LNCaP clone FGC (cell line): ENCODE data around the gene KCNK7.

ENCODE experiments used
- DNase-seq: peaks from one replicate; pipeline ENCODE4 v3.0.0-alpha.2; 2011; ENCODE audit warnings: low read depth
- H3K4me3 ChIP-seq: 2 replicates; pipeline ENCODE4 v1.5.1; 2011; ENCODE audit warnings: mild to moderate bottlenecking, low read depth, low read length, control low read depth
- TF ChIP-seq, protein P1 (sequence below): IDR thresholded peaks from 2 replicates; pipeline ENCODE4 v1.5.1; 2012; ENCODE audit warnings: mild to moderate bottlenecking; ENCODE audit not compliant: control insufficient read depth, insufficient read depth; ENCODE audit errors: extremely low read depth

Gene KCNK7

DNA sequence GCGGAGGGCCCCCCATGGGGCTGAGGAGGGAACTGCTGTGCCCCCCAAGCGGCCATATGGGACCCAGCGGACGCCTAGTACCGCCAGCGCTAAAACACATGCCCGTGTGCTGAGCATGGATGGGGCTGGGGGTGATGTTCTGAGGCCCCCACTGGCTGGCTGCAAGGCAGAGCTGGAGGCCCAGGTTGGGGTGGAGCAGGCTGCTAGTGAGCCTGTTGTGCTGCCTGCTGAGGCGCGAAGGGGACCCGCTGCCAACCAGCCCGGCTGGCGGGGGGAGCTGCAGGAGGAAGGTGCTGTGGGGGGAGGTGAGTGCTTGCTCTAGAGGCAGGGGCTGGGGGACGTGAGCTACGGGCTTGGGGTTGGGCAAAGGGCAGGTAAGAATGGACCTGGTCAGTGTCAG is 23.2 kb upstream of the KCNK7 start:
- TF ChIP-seq, protein P1, sequence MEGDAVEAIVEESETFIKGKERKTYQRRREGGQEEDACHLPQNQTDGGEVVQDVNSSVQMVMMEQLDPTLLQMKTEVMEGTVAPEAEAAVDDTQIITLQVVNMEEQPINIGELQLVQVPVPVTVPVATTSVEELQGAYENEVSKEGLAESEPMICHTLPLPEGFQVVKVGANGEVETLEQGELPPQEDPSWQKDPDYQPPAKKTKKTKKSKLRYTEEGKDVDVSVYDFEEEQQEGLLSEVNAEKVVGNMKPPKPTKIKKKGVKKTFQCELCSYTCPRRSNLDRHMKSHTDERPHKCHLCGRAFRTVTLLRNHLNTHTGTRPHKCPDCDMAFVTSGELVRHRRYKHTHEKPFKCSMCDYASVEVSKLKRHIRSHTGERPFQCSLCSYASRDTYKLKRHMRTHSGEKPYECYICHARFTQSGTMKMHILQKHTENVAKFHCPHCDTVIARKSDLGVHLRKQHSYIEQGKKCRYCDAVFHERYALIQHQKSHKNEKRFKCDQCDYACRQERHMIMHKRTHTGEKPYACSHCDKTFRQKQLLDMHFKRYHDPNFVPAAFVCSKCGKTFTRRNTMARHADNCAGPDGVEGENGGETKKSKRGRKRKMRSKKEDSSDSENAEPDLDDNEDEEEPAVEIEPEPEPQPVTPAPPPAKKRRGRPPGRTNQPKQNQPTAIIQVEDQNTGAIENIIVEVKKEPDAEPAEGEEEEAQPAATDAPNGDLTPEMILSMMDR, result no peak

DNA sequence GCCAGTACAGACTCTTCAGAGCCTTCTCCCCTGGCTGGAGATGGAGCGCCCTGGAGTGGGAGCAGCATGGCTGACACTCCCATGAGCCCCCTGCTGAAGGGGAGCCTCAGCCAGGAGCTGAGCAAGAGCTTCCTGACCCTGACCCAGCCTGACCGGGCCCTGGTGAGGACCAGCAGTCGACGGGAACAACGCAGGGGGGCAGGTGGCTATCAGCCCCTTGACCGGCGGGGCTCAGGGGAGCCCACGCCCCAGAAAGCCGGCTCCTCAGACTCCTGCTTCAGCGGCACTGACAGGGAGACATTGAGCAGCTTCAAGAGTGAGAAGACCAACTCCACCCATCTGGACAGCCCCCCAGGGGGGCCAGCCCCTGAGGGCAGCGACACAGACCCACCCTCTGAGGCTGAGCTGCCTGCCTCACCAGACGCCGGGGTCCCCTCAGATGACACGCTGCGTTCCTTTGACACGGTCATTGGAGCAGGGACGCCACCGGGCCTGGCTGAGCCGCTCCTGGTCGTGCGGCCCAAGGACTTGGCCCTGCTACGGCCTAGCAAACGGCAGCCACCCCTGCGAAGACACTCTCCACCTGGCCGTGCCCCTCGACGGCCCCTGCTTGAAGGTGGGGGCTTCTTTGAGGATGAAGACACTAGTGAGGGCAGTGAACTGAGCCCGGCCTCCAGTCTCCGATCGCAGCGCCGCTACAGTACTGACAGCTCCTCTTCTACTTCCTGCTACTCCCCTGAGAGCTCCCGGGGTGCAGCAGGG is 22.6 kb upstream of the KCNK7 start:
- no peak for DNase-seq
- TF ChIP-seq, protein P1, result no peak
- no peak overlapping the region for H3K4me3 ChIP-seq

More for the DNA sequence above, 23.2 kb upstream of the KCNK7 start:
- DNase-seq, result no peak
- no peak overlapping the region for H3K4me3 ChIP-seq

DNA sequence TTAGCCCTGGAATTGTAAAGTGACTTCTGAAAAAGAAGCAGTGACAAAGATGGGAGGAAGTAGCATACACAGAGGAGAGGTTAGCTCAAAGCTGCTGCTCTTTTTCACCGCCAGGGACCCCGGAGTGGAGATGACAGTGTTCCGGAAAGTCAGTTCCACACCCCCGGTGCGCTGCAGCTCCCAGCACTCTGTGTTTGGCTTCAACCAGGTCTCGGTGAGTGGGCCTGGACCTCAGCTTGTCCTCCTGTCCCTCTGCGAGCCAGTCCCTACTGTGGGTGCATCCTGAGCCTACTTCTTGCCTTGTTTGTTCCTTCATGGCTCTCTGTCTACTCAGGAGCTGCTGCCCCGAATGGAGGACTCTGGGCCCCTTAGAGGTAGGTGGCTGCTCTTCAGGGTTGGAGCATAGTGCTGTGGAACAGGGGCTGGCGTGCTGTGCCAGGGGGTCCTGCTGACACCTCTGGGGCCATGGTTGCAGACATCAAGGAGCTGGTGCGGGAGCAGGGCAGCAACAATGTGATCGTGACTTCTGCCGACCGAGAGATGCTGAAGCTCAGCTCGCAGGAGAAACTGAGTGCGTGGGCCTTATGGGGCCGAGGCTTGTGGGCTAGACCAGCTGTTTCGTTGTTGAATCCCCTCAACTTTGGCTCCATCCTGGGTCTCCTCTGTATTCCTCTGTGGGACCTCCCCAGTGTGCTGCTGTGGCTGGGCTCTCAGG is 21.7 kb upstream of the KCNK7 start:
- DNase-seq, result no peak
- TF ChIP-seq, protein P1, result no peak
- peak overlapping the region; percentile 98 for H3K4me3 ChIP-seq

DNA sequence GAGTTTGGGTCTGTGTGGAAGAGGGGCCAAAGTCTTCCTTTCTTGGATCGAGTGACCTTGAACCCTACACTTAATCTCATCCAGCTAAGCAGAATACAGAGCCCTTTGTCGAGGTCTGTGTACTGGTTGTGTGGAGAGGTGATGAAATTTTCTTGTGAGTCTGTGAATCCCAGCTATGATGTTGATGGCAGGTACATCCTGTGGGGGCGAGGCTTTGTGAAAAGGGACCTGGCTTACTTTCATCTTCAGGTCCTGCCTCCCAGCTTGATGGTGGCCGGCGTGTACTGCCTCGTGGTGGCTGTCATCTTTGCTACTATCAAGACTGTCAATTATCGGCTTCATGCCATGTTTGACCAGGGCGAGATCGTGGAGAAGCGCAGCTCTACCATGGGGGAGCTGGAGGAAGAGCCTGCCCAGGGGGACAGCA is 21.0 kb upstream of the KCNK7 start:
- peak overlapping the region; percentile 98 for H3K4me3 ChIP-seq
- no peak for DNase-seq
- TF ChIP-seq, protein P1, result no peak

DNA sequence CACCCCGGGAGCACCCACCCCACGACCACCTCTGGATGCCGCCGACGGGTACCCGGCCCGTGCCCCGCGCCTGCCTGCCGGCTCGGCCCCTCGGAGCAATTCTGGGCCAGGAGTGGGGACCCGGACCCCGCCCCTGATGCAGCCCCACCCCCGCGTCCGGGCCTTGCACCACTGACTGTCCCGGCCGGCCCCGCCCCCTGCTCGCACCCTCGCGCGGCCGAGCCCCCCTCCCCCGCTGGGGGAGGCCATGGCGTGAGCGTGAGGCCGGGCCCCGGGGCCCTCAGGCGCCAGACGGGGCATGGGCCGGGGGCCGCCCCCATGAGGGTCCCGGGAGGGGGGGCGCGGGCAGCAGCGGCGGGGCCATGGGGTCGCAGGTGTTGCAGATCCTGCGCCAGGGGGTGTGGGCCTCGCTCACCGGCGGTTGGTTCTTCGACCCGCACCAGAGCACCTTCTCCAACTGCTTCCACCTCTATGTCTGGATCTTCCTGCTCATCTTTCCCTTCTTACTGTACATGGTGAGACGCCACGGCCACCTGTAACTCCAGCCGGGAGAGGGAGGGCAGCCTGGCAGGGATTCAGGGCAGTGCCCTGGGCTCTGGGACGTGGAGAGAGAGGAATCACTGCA is 20.5 kb upstream of the KCNK7 start:
- H3K4me3 ChIP-seq, result peak overlapping the region; percentile 98
- DNase-seq, result no peak
- TF ChIP-seq, protein P1, result no peak

DNA sequence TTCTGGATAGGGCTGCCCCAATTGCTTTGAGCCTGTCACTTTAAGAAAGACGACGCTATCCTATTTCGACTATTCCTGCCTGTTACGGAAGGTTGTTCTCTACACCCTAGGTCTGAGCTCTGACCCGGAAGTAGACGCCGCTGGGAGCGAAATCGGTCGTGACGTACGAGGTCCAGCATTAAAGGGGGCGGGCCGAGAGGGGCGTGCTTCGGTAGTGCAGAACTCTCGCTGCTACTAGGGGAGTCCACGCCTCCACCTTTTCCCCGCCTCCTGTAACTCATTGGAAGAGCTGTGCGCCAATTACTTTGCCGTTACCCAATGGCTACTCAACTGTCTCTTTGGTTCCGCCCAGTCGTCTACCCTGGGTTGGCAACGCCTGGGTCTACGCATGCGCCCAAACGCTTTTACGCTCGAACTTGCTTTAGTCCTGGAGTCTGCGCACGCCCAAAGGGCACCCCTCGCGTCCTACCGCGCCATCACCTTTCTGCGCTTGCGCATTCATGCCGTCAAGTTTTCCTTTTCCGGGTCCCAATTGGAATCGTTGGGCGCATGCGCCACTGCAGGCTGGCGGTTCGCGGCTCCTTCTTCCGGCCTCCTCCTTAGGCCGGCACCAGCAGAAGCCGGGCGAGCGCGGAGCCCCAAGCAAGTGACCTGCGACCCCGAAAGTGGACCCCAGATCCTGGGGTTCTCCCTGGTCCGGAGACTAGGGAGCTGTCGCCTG is 19.8 kb upstream of the KCNK7 start, which contains the start of gene PCNX3:
PCNX3 (plus strand) TSS at position 548 of the 721 bp plus-strand sequence. CDS start 536 bp downstream, outside the sequence.
- TF ChIP-seq, protein P1, result no peak
- peak within 1 kb of the TSS; percentile 98 for H3K4me3 ChIP-seq
- DNase-seq, result peak; percentile 100
